A673 (cell line): Measurements from ENCODE around the gene CHFR. TPM values are rescaled to one million over a fixed set of nuclear protein-coding genes. Genes with fewer than 3 reads are reported as not detected.

Experiments
- BruUV-seq: library from RNA; stranded (reverse); fragments of 400-500 nt; replicated peaks from 2 replicates; lab custom pipeline; 2021; lab: Mats Ljungman, UMichigan
- CTCF ChIA-PET: fragments of 300-600 bp; sonication (Branson Sonifier 250); formaldehyde crosslinking; loops from one replicate; lab custom pipeline; 2022; ENCODE audit warnings: antibody characterized with exemption; lab: Charles Lee
- POLR2A ChIA-PET: fragments of 300-600 bp; sonication (Branson Sonifier 250); formaldehyde crosslinking; loops from one replicate; lab custom pipeline; 2022; ENCODE audit warnings: antibody characterized with exemption; ENCODE audit not compliant: low non-redundant PET; lab: Charles Lee
- DNase-seq: peaks from one replicate; pipeline ENCODE4 v3.0.0-alpha.2; 2015; ENCODE audit warnings: low spot score
- H3K27ac ChIP-seq: fragments of 200-600 bp; sonication (generic); 2 replicates; pipeline ENCODE4 v1.5.1; 2016; ENCODE audit warnings: mixed run types, low read depth, mild to moderate bottlenecking, mixed read lengths, antibody characterized with exemption, low read length; ENCODE audit not compliant: poor library complexity, severe bottlenecking
- H3K27me3 ChIP-seq: fragments of 200-600 bp; sonication (generic); replicated peaks from 2 replicates; pipeline ENCODE4 v1.6.1; 2017; ENCODE audit warnings: mixed run types, low read depth, mild to moderate bottlenecking, mixed read lengths, antibody characterized with exemption, low read length; ENCODE audit not compliant: insufficient read depth, poor library complexity
- H3K36me3 ChIP-seq: fragments of 200-600 bp; sonication (generic); 2 replicates; pipeline ENCODE4 v1.6.1; 2016; ENCODE audit warnings: mixed run types, mild to moderate bottlenecking, mixed read lengths, antibody characterized with exemption, low read length; ENCODE audit not compliant: insufficient read depth, poor library complexity, severe bottlenecking
- H3K4me1 ChIP-seq: fragments of 200-600 bp; sonication (generic); 2 replicates; pipeline ENCODE4 v1.6.1; 2017; ENCODE audit warnings: mixed run types, mild to moderate bottlenecking, mixed read lengths, antibody characterized with exemption, low read length; ENCODE audit not compliant: insufficient read depth, poor library complexity, severe bottlenecking
- H3K4me3 ChIP-seq: fragments of 200-600 bp; sonication (generic); 2 replicates; pipeline ENCODE4 v1.5.1; 2016; ENCODE audit warnings: low read depth, mixed run types, mild to moderate bottlenecking, mixed read lengths, low read length; ENCODE audit not compliant: poor library complexity, severe bottlenecking
- H3K9me3 ChIP-seq: fragments of 200-600 bp; sonication (generic); 2 replicates; pipeline ENCODE4 v1.6.1; 2016; ENCODE audit warnings: mixed run types, low read depth, mild to moderate bottlenecking, mixed read lengths, antibody characterized with exemption, low read length; ENCODE audit not compliant: poor library complexity, severe bottlenecking
- EZH2 ChIP-seq: fragments of 200-600 bp; sonication (generic); IDR thresholded peaks from 2 replicates; pipeline ENCODE4 v1.6.1; 2017; ENCODE audit warnings: borderline replicate concordance, low read depth, mild to moderate bottlenecking, mixed read lengths, antibody characterized with exemption, low read length; ENCODE audit not compliant: poor library complexity, severe bottlenecking
- intact Hi-C: fragments of 100-400 bp; cut with micrococcal nuclease; formaldehyde crosslinking; loops from one replicate; pipeline ENCODE4 v1.10.0; 2022; ENCODE audit not compliant: unreplicated experiment
- total RNA-seq: library from RNA; stranded (reverse); gene quantifications from 2 replicates; pipeline ENCODE4 v1.2.3, GENCODE V29; 2021
- TF ChIP-seq, protein P1 (sequence below): fragments of 300-800, 200-600 bp; sonication (generic); conservative IDR thresholded peaks from 2 replicates; pipeline ENCODE4 v1.5.1; 2017; ENCODE audit warnings: low read depth, mild to moderate bottlenecking, antibody characterized with exemption, low read length, moderate library complexity, mixed read lengths

CHFR gene
- total RNA-seq, 1 experiment from 2014 or later, result 44.9 TPM

DNA sequence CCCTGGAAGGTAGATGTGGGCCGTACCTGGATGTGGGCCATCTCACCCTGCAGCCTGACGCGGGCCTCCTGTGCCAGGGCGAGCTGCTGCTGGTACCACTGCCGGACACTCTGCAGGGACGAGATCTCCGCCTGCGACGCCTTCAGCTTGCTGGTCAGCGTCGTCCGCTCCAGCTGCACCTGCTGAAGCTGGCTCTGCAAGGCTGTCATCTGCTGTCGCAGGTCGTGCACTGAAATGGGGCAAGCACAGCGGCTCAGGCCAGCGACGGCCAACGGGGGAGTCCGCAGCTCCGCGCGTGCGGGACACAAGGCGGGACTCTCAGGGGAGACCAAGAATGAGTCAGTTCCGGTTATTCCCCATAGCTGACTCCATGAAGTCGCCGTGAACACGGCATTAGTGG is 85.7 kb downstream of the CHFR start:
- Histone ChIP-seq H3K27me3 (no peaks in the 10 kb centered on the region), H3K4me3 (no peak overlapping the region), H3K36me3 (peaks cover 60% of the 10 kb centered on the region), H3K27ac (no peak overlapping the region), H3K4me1 (no peaks in the 10 kb centered on the region), H3K9me3 (no peaks in the 10 kb centered on the region)
- intact Hi-C loops, result no loop called here
- TF ChIP-seq EZH2, result no peak
- TF ChIP-seq, protein P1, sequence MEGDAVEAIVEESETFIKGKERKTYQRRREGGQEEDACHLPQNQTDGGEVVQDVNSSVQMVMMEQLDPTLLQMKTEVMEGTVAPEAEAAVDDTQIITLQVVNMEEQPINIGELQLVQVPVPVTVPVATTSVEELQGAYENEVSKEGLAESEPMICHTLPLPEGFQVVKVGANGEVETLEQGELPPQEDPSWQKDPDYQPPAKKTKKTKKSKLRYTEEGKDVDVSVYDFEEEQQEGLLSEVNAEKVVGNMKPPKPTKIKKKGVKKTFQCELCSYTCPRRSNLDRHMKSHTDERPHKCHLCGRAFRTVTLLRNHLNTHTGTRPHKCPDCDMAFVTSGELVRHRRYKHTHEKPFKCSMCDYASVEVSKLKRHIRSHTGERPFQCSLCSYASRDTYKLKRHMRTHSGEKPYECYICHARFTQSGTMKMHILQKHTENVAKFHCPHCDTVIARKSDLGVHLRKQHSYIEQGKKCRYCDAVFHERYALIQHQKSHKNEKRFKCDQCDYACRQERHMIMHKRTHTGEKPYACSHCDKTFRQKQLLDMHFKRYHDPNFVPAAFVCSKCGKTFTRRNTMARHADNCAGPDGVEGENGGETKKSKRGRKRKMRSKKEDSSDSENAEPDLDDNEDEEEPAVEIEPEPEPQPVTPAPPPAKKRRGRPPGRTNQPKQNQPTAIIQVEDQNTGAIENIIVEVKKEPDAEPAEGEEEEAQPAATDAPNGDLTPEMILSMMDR, result no peak
- no TSS peak for BruUV-seq
- CTCF ChIA-PET, result no interaction called here
- POLR2A ChIA-PET, result no interaction called here
- DNase-seq, result no peak

DNA sequence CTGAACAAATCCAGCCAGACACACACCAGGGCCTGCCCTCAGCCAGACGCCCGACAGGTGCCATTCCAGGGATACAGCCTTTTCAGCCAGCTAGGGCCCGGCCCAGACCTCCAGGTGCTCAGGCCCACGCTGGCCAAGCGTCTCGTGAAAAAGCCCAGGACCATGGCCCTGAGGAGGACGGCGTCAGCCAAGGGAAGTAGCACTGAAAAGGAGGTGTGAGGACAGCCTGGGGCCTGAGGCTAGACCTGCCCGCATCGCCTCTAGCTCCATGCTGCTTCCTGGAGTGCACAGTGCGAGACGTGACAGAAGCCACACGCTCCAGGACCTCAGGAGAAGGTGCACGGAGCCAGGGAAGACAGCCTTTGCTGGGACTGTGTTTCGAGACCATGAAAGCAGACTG is 88.6 kb downstream of the CHFR start:
- Histone ChIP-seq H3K27ac (no peak overlapping the region), H3K4me1 (no peaks in the 10 kb centered on the region), H3K9me3 (no peaks in the 10 kb centered on the region), H3K36me3 (peaks cover 65% of the 10 kb centered on the region), H3K4me3 (no peak overlapping the region), H3K27me3 (no peaks in the 10 kb centered on the region)
- BruUV-seq, result no TSS peak
- POLR2A ChIA-PET, result no interaction called here
- no peak for TF ChIP-seq EZH2
- TF ChIP-seq, protein P1, result no peak
- intact Hi-C loops, result no loop called here
- CTCF ChIA-PET, result no interaction called here
- DNase-seq, result no peak

DNA sequence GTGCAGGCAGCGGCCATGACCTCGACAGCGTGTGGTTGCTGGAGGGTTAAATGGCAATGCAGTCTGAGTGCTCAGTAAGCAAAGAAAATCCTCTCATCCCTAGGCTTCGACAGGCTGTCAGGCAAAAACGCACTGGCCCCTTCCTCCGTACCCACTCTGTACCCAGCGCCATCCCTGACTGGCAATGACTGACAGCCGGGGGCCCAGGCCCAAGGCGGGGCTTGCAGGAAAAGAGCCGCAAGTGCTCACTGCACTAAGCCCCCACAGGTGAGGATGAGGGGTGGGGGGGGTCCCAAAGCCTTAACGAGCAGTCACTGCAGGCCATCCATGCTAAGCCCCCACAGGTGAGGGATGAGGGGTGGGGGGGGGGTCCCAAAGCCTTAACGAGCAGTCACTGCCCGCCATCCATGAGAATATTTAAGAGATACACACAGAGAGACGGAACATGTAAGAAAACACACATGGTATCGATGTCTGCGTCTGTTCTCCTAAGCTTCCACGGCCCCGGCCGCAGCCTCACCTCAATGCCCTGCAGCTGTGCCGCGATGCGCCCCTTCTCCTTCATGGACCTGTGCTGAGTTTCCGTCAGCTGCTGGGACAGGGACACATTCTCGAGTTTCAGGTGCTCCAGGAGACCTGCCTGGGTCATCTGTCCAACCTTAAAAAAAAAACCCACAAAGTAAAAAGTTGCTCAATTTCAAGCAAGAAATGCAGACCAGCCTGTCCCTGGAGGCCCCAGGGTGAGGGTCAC is 89.4 kb downstream of the CHFR start:
- ChIA-PET POLR2A (no interaction called here), CTCF (no interaction called here)
- Histone ChIP-seq H3K27ac (no peak overlapping the region), H3K27me3 (no peaks in the 10 kb centered on the region), H3K9me3 (no peaks in the 10 kb centered on the region), H3K36me3 (peaks cover 60% of the 10 kb centered on the region), H3K4me3 (no peak overlapping the region), H3K4me1 (no peaks in the 10 kb centered on the region)
- no peak for DNase-seq
- intact Hi-C loops, result no loop called here
- BruUV-seq, result no TSS peak
- no peak for TF ChIP-seq EZH2
- TF ChIP-seq, protein P1, result no peak
